Hepatocyte (in vitro differentiated cells): Measurements from ENCODE around the gene TBX18. TPM values are rescaled to one million over a fixed set of nuclear protein-coding genes. Genes with fewer than 3 reads are reported as not detected.

ENCODE experiments used
- DNase-seq: peaks from one replicate; pipeline ENCODE4 v3.0.0-alpha.2; 2016; ENCODE audit warnings: low spot score
- H2AFZ ChIP-seq: fragments of 200-600 bp; sonication (generic); 2 replicates; pipeline ENCODE4 v1.6.0; 2016; ENCODE audit warnings: antibody characterized with exemption, mild to moderate bottlenecking
- H3K27ac ChIP-seq: fragments of 200-600 bp; sonication (generic); 2 replicates; pipeline ENCODE4 v1.5.1; 2016; ENCODE audit warnings: mild to moderate bottlenecking
- H3K27me3 ChIP-seq: fragments of 200-600 bp; sonication (generic); 2 replicates; pipeline ENCODE4 v1.6.1; 2016
- H3K36me3 ChIP-seq: fragments of 200-600 bp; sonication (generic); replicated peaks from 2 replicates; pipeline ENCODE4 v1.5.1; 2016; ENCODE audit warnings: low read depth; ENCODE audit not compliant: insufficient read depth
- H3K4me1 ChIP-seq: fragments of 200-600 bp; sonication (generic); 2 replicates; pipeline ENCODE4 v1.5.1; 2016; ENCODE audit warnings: mild to moderate bottlenecking, moderate library complexity; ENCODE audit not compliant: insufficient read depth
- H3K4me2 ChIP-seq: fragments of 200-600 bp; sonication (generic); 2 replicates; pipeline ENCODE4 v1.6.0; 2016
- H3K4me3 ChIP-seq: fragments of 200-600 bp; sonication (generic); 2 replicates; pipeline ENCODE4 v1.5.1; 2016; ENCODE audit warnings: mild to moderate bottlenecking
- H3K79me2 ChIP-seq: fragments of 200-600 bp; sonication (generic); 2 replicates; pipeline ENCODE4 v1.6.0; 2017; ENCODE audit warnings: mild to moderate bottlenecking
- H3K9me2 ChIP-seq: fragments of 200-600 bp; sonication (generic); replicated peaks from 2 replicates; pipeline ENCODE4 v1.6.0; 2017; ENCODE audit warnings: mild to moderate bottlenecking; ENCODE audit not compliant: insufficient read depth
- H3K9me3 ChIP-seq: fragments of 200-600 bp; sonication (generic); 2 replicates; pipeline ENCODE4 v1.5.1; 2016; ENCODE audit warnings: low read depth, mild to moderate bottlenecking
- H4K20me1 ChIP-seq: fragments of 200-600 bp; sonication (generic); 2 replicates; pipeline ENCODE4 v1.6.0; 2016; ENCODE audit warnings: mild to moderate bottlenecking; ENCODE audit not compliant: insufficient read depth, poor library complexity, severe bottlenecking
- CTCF ChIP-seq: fragments of 200-600 bp; sonication (generic); IDR thresholded peaks from 2 replicates; pipeline ENCODE4 v1.5.1; 2016; ENCODE audit warnings: antibody characterized with exemption, mild to moderate bottlenecking; ENCODE audit not compliant: poor library complexity
- EZH2 ChIP-seq: fragments of 200-600 bp; sonication (generic); IDR thresholded peaks from 2 replicates; pipeline ENCODE4 v1.6.1; 2016; ENCODE audit warnings: antibody characterized with exemption, mild to moderate bottlenecking, borderline replicate concordance
- EZH2phosphoT487 ChIP-seq: fragments of 200-600 bp; sonication (generic); IDR thresholded peaks from one replicate; pipeline ENCODE4 v1.6.1; 2018; ENCODE audit warnings: antibody characterized with exemption, mild to moderate bottlenecking, low read depth, moderate library complexity; ENCODE audit not compliant: unreplicated experiment, severe bottlenecking
- WGBS: methylation state at CpG from one replicate; pipeline ENCODE4 v1.1.6; 2016; ENCODE audit warnings: low lambda C conversion rate; ENCODE audit errors: missing lambda C conversion rate; 5-methylcytosine and 5-hydroxymethylcytosine counted together
- polyA plus RNA-seq: library from polyadenylated mRNA; unstranded; fragments of >200 nt; fragmentation: Nextera tagmentation; extraction: Ambion mirVana; gene quantifications from 2 replicates; pipeline ENCODE4 v1.2.1, GENCODE V29; 2016
- total RNA-seq: library from RNA; depleted of rRNA; stranded (reverse); fragments of >200 nt; gene quantifications from 2 replicates; pipeline ENCODE4 v1.2.3, GENCODE V29; 2014

TBX18 gene
- total and polyA plus RNA-seq, 2 experiments from 2014 or later, result 0.37 to 1.3 TPM

- 83% methylated on average over 5 of the region's 5 CpGs for WGBS
- DNase-seq, result no peak
- Histone ChIP-seq H3K4me3 (no peak overlapping the region), H3K27me3 (no peaks in the 10 kb centered on the region), H3K27ac (no peak overlapping the region), H3K79me2 (no peaks in the 10 kb centered on the region), H3K4me1 (no peaks in the 10 kb centered on the region), H2AFZ (no peak overlapping the region), H3K9me2 (no peaks in the 10 kb centered on the region), H3K36me3 (no peaks in the 10 kb centered on the region), H3K4me2 (no peak overlapping the region), H4K20me1 (no peaks in the 10 kb centered on the region), H3K9me3 (no peaks in the 10 kb centered on the region)
- TF ChIP-seq CTCF (no peak), EZH2phosphoT487 (no peak)
These were observed 96.9 kb downstream of the TBX18 start for GRCh38 chr6:84667252-84668213.

GRCh38 chr6:84665401-84665800 lies 99.0 kb downstream of the TBX18 start:
- WGBS, result 57% methylated on average over 4 of the region's 4 CpGs
- Histone ChIP-seq H3K9me2 (no peaks in the 10 kb centered on the region), H3K36me3 (no peaks in the 10 kb centered on the region), H3K4me1 (no peaks in the 10 kb centered on the region), H3K27ac (no peak overlapping the region), H3K79me2 (no peaks in the 10 kb centered on the region), H3K4me3 (no peak overlapping the region), H2AFZ (no peak overlapping the region), H3K27me3 (no peaks in the 10 kb centered on the region), H3K4me2 (no peak overlapping the region), H4K20me1 (no peaks in the 10 kb centered on the region), H3K9me3 (no peaks in the 10 kb centered on the region)
- no peak for TF ChIP-seq EZH2
- TF ChIP-seq EZH2phosphoT487, result no peak
- no peak for TF ChIP-seq CTCF
- DNase-seq, result no peak

GRCh38 chr6:84663866-84664265 lies 100.5 kb downstream of the TBX18 start:
- Histone ChIP-seq H2AFZ (no peak overlapping the region), H3K36me3 (no peaks in the 10 kb centered on the region), H3K27me3 (no peaks in the 10 kb centered on the region), H3K9me3 (no peaks in the 10 kb centered on the region), H4K20me1 (no peaks in the 10 kb centered on the region), H3K79me2 (no peaks in the 10 kb centered on the region), H3K4me1 (no peaks in the 10 kb centered on the region), H3K4me3 (no peak overlapping the region), H3K27ac (no peak overlapping the region), H3K9me2 (no peaks in the 10 kb centered on the region), H3K4me2 (no peak overlapping the region)
- TF ChIP-seq CTCF (no peak), EZH2 (no peak)
- DNase-seq, result no peak
- 64% methylated on average over 2 of the region's 2 CpGs for WGBS
